Keratinocyte (primary cell): ENCODE data around the gene CAMSAP3. TPM values are rescaled to one million over a fixed set of nuclear protein-coding genes. Genes with fewer than 3 reads are reported as not detected.

ENCODE experiments used
- DNase-seq: peaks from one replicate; pipeline ENCODE4 v3.0.0-alpha.2; 2011; ENCODE audit warnings: low read depth, missing footprints, low spot score
- FAIRE-seq: peaks from 2 replicates; lab custom pipeline; 2011; peaks lifted over from hg19 to GRCh38; lab: Jason Lieb, UNC
- H2AFZ ChIP-seq: 2 replicates; pipeline ENCODE4 v1.6.0; 2012; ENCODE audit warnings: low read length, control low read depth, inconsistent platforms; ENCODE audit not compliant: control insufficient read depth
- H3K27ac ChIP-seq: 2 replicates; pipeline ENCODE4 v1.5.1; 2011; ENCODE audit warnings: low read length; ENCODE audit not compliant: control insufficient read depth, insufficient read depth
- H3K27me3 ChIP-seq: 3 replicates; pipeline ENCODE4 v1.6.0; 2011; ENCODE audit warnings: low read length; ENCODE audit not compliant: control insufficient read depth, insufficient read depth; ENCODE audit errors: extremely low read depth
- H3K36me3 ChIP-seq, 2 experiments: 2 replicates in 1 of 2; 3 replicates in 1 of 2; pipeline ENCODE4 v1.5.1; 2011; ENCODE audit warnings: low read length in 2 of 2, mild to moderate bottlenecking in 1 of 2; ENCODE audit not compliant: control insufficient read depth in 2 of 2, insufficient read depth in 2 of 2; ENCODE audit errors: extremely low read depth in 1 of 2
- H3K4me1 ChIP-seq: 3 replicates; pipeline ENCODE4 v1.5.1; 2011; ENCODE audit warnings: low read length; ENCODE audit not compliant: control insufficient read depth, insufficient read depth; ENCODE audit errors: extremely low read depth
- H3K4me2 ChIP-seq: 3 replicates; pipeline ENCODE4 v1.6.0; 2011; ENCODE audit warnings: low read depth, low read length; ENCODE audit not compliant: control insufficient read depth, insufficient read depth; ENCODE audit errors: extremely low read depth
- H3K4me3 ChIP-seq, 3 experiments: fragments of 200-600 bp in 1 of 3; sonication (generic) in 1 of 3; 2 replicates in 2 of 3; 3 replicates in 1 of 3; pipeline ENCODE4 v1.5.1; 2011 to 2016; ENCODE audit warnings: low read length in 3 of 3, mild to moderate bottlenecking in 3 of 3, control low read depth in 2 of 3, inconsistent platforms in 1 of 3, low read depth in 1 of 3, mixed read lengths in 1 of 3, mixed run types in 1 of 3, moderate library complexity in 1 of 3; ENCODE audit not compliant: control insufficient read depth in 2 of 3, insufficient read depth in 2 of 3; ENCODE audit errors: extremely low read depth in 1 of 3
- H3K79me2 ChIP-seq: 2 replicates; pipeline ENCODE4 v1.6.0; 2012; ENCODE audit warnings: low read length; ENCODE audit not compliant: control insufficient read depth, insufficient read depth
- H3K9ac ChIP-seq: 3 replicates; pipeline ENCODE4 v1.6.0; 2011; ENCODE audit warnings: low read length; ENCODE audit not compliant: control insufficient read depth, insufficient read depth; ENCODE audit errors: extremely low read depth
- H3K9me1 ChIP-seq: 3 replicates; pipeline ENCODE4 v1.6.0; 2011; ENCODE audit warnings: low read length; ENCODE audit not compliant: control insufficient read depth, insufficient read depth; ENCODE audit errors: extremely low read depth
- H3K9me3 ChIP-seq: 2 replicates; pipeline ENCODE4 v1.5.1; 2012; ENCODE audit warnings: low read depth, low read length; ENCODE audit not compliant: control insufficient read depth
- H4K20me1 ChIP-seq: 3 replicates; pipeline ENCODE4 v1.6.0; 2011; ENCODE audit warnings: low read length; ENCODE audit not compliant: control insufficient read depth, insufficient read depth; ENCODE audit errors: extremely low read depth
- CTCF ChIP-seq, 3 experiments: IDR thresholded peaks in 1 of 3; conservative IDR thresholded peaks in 1 of 3; optimal IDR thresholded peaks in 1 of 3; 2 replicates in 2 of 3; 3 replicates in 1 of 3; pipeline versions ENCODE3 to v1.5.1; 2011; ENCODE audit warnings: low read length in 3 of 3, mild to moderate bottlenecking in 3 of 3, moderate library complexity in 2 of 3, control low read depth in 1 of 3, inconsistent platforms in 1 of 3; ENCODE audit not compliant: insufficient read depth in 2 of 3; ENCODE audit errors: extremely low read depth in 1 of 3
- EZH2 ChIP-seq: IDR thresholded peaks from one replicate; pipeline ENCODE4 v1.6.1; 2012; ENCODE audit warnings: inconsistent platforms, mild to moderate bottlenecking, low read length, moderate library complexity
- dilution Hi-C: fragments of 300-500 bp; cut with MboI; formaldehyde crosslinking; loops from one replicate; pipeline ENCODE4 v1.7.0; 2020; ENCODE audit warnings: low sequenced_read_pairs; ENCODE audit not compliant: extremely low pct_ligation_motif_present
- polyA plus RNA-seq, 5 experiments: library from polyadenylated mRNA; depleted of rRNA in 3 of 5; stranded (reverse) in 3 of 5; stranded (forward) in 1 of 5; unstranded in 1 of 5; fragments of >200 nt; gene quantifications; 1 replicate in 1 of 5; 2 replicates in 3 of 5; 3 replicates in 1 of 5; pipeline versions ENCODE4 v1.2.1 to v1.2.3, GENCODE V29; 2011 to 2012; ENCODE audit warnings: missing spikeins in 2 of 5, low read depth in 1 of 5, low replicate concordance in 1 of 5

Gene CAMSAP3
- polyA plus RNA-seq, 1 donor (not counting 4 experiments of a cell fraction or from before 2014, with no cell fraction given) = 2.4 TPM

GRCh38 chr19:7552781-7553180 is 42.9 kb upstream of the CAMSAP3 start:
- DNase-seq = no peak
- TF ChIP-seq EZH2 = no peak
- no peak for TF ChIP-seq CTCF (optimal IDR thresholded peaks at IDR 0.05 in 1 of 3, IDR thresholded peaks at IDR 0.05 in 1 of 3, conservative IDR thresholded peaks at IDR 0.05 in 1 of 3; ENCODE audit: extremely low read depth in 1 of 3, insufficient read depth in 2 of 3, low read length in 3 of 3)
- Histone ChIP-seq H2AFZ (no peak overlapping the region), H3K9ac (no peak overlapping the region), H3K36me3 (peaks cover 12 to 21% of the 10 kb centered on the region in 2 experiments), H3K9me3 (no peaks in the 10 kb centered on the region), H3K4me1 (no peaks in the 10 kb centered on the region), H3K79me2 (no peaks in the 10 kb centered on the region), H3K9me1 (no peaks in the 10 kb centered on the region), H3K27me3 (no peaks in the 10 kb centered on the region), H3K4me2 (no peak overlapping the region), H4K20me1 (no peaks in the 10 kb centered on the region), H3K4me3 (no peak overlapping the region), H3K27ac (no peak overlapping the region)
- no peak for FAIRE-seq
- dilution Hi-C loops = no loop called here

- Histone ChIP-seq H3K4me1 (no peaks in the 10 kb centered on the region), H3K9me3 (no peaks in the 10 kb centered on the region), H3K4me3 (no peak overlapping the region), H2AFZ (no peak overlapping the region), H3K79me2 (no peaks in the 10 kb centered on the region), H4K20me1 (no peaks in the 10 kb centered on the region), H3K27me3 (no peaks in the 10 kb centered on the region), H3K9me1 (no peaks in the 10 kb centered on the region), H3K9ac (no peak overlapping the region), H3K36me3 (peaks cover 21 to 32% of the 10 kb centered on the region in 2 experiments), H3K4me2 (no peak overlapping the region), H3K27ac (no peak overlapping the region)
- TF ChIP-seq CTCF (optimal IDR thresholded peaks at IDR 0.05 in 1 of 3, IDR thresholded peaks at IDR 0.05 in 1 of 3, conservative IDR thresholded peaks at IDR 0.05 in 1 of 3; ENCODE audit: extremely low read depth in 1 of 3, insufficient read depth in 2 of 3, low read length in 3 of 3) (no peak), EZH2 (no peak)
- no peak for DNase-seq
- dilution Hi-C loops = no loop called here
- FAIRE-seq = no peak
Observed at GRCh38 chr19:7554565-7554964, 41.1 kb upstream of the CAMSAP3 start.
